GM10248 (cell line): ENCODE data around the gene ADGRF5.

Experiments
- CTCF ChIA-PET: fragments of 300-600 bp; sonication (Branson Sonifier 250); formaldehyde crosslinking; extraction: SDS; loops from one replicate; lab custom pipeline; 2021; ENCODE audit warnings: antibody characterized with exemption; lab: Yijun Ruan, JAX
- POLR2A ChIA-PET: fragments of 350-650 bp; sonication (Branson Sonifier 250); formaldehyde crosslinking; extraction: SDS; loops from one replicate; lab custom pipeline; 2020; ENCODE audit warnings: antibody characterized with exemption; lab: Yijun Ruan, JAX
- DNase-seq: peaks from one replicate; pipeline ENCODE4 v3.0.0; 2012; ENCODE audit errors: extremely low spot score
- CTCF ChIP-seq: IDR thresholded peaks from 2 replicates; pipeline ENCODE4 v1.5.1; 2012; ENCODE audit warnings: mild to moderate bottlenecking, low read depth; ENCODE audit errors: extremely low read depth, missing control alignments, control extremely low read depth

Gene ADGRF5

GRCh38 chr6:46921731-46922130, at the start of gene ADGRF5:
ADGRF5 (minus strand) TSS chr6:46921938; CDS start chr6:46906762, 15,176 bp downstream.
- ChIA-PET POLR2A (no interaction called here), CTCF (no interaction called here)
- no peak for TF ChIP-seq CTCF
- no peak for DNase-seq

GRCh38 chr6:46969206-46969605, 47.5 kb upstream of the ADGRF5 start:
- CTCF ChIA-PET, result no interaction called here
- TF ChIP-seq CTCF, result no peak
- DNase-seq, result no peak
- POLR2A ChIA-PET, result no interaction called here

GRCh38 chr6:46967826-46968349, 46.1 kb upstream of the ADGRF5 start:
- TF ChIP-seq CTCF, result no peak
- CTCF ChIA-PET, result no interaction called here
- POLR2A ChIA-PET, result no interaction called here
- DNase-seq, result no peak

- CTCF ChIA-PET, result interaction anchor here (1.6 kb wide), 1 partner anchor 12 kb away, joined by 4 read pairs; no protein-coding TSS in a partner anchor
- TF ChIP-seq CTCF, result no peak
- POLR2A ChIA-PET, result no interaction called here
- DNase-seq, result no peak
Measured at GRCh38 chr6:46964716-46965519, 43.2 kb upstream of the ADGRF5 start.

GRCh38 chr6:46963626-46964025, 41.9 kb upstream of the ADGRF5 start:
- CTCF ChIA-PET, result interaction anchor here (1.5 to 1.6 kb wide), 2 partner anchors 13 to 15 kb away, joined by 3 to 4 read pairs; no protein-coding TSS in a partner anchor

GRCh38 chr6:46963039-46963438, 41.3 kb upstream of the ADGRF5 start:
- no peak for DNase-seq
- ChIA-PET POLR2A (no interaction called here), CTCF (interaction anchor here (1.5 kb wide), 1 partner anchor 14 kb away, joined by 3 read pairs; no protein-coding TSS in a partner anchor)
- TF ChIP-seq CTCF, result no peak

More at GRCh38 chr6:46963626-46964025, 41.9 kb upstream of the ADGRF5 start:
- POLR2A ChIA-PET, result no interaction called here
- TF ChIP-seq CTCF, result no peak
- DNase-seq, result no peak
